Lung (tissue), 12 donors: ENCODE measurements around the gene GPR34. TPM values are rescaled to one million over a fixed set of nuclear protein-coding genes. Genes with fewer than 3 reads are reported as not detected.

ENCODE experiments used
- ATAC-seq: fragments of 200-7000 bp; cut with Tn5 transposase; one replicate; pipeline ENCODE4 v1.9.1; 2020; ENCODE audit warnings: moderate number of reproducible peaks; ENCODE audit not compliant: insufficient read depth, low FRiP score
- DNase-seq, 3 donors: peaks; one replicate each; pipeline ENCODE4 v3.0.0-alpha.2; 2013 to 2017
- H3K27ac ChIP-seq, 2 donors: one replicate each; pipeline ENCODE4 v1.5.1; 2013; ENCODE audit warnings: mild to moderate bottlenecking in 2 of 2, moderate library complexity in 2 of 2, control low read depth in 1 of 2, inconsistent platforms in 1 of 2, low read depth in 1 of 2, low read length in 1 of 2
- H3K27me3 ChIP-seq, 3 donors: one replicate each; pipeline ENCODE4 v1.5.1; 2013; ENCODE audit warnings: low read length in 2 of 3; ENCODE audit not compliant: control insufficient read depth in 3 of 3, insufficient read depth in 3 of 3
- H3K36me3 ChIP-seq, 4 donors: one replicate each; pipeline ENCODE4 v1.5.1; 2013; ENCODE audit warnings: low read length in 4 of 4, mild to moderate bottlenecking in 1 of 4, moderate library complexity in 1 of 4; ENCODE audit not compliant: control insufficient read depth in 4 of 4, insufficient read depth in 4 of 4
- H3K4me1 ChIP-seq, 5 donors: one replicate each; pipeline ENCODE4 v1.5.1; 2013; ENCODE audit warnings: low read length in 5 of 5, mild to moderate bottlenecking in 2 of 5, moderate library complexity in 1 of 5; ENCODE audit not compliant: control insufficient read depth in 5 of 5, insufficient read depth in 5 of 5
- H3K4me3 ChIP-seq: one replicate; pipeline ENCODE4 v1.5.1; 2013; ENCODE audit warnings: mild to moderate bottlenecking, control low read depth, moderate library complexity
- H3K9ac ChIP-seq, 2 donors: one replicate each; pipeline ENCODE4 v1.5.1; 2013; ENCODE audit warnings: low read length in 2 of 2, control low read depth in 1 of 2; ENCODE audit not compliant: insufficient read depth in 1 of 2
- H3K9me3 ChIP-seq, 4 donors: one replicate each; pipeline ENCODE4 v1.5.1; 2013; ENCODE audit warnings: low read length in 3 of 4, mild to moderate bottlenecking in 1 of 4, moderate library complexity in 1 of 4; ENCODE audit not compliant: control insufficient read depth in 4 of 4, insufficient read depth in 3 of 4
- WGBS, 2 donors: extraction: QIAGEN DNeasy Blood & Tissue Kit; methylation state at CpG; one replicate each; pipeline ENCODE4 v1.1.7; 2013; 5-methylcytosine and 5-hydroxymethylcytosine counted together
- polyA plus RNA-seq, 2 donors: library from polyadenylated mRNA; stranded (reverse); fragments of 200-250 nt; gene quantifications; one replicate each; pipeline ENCODE4 v1.2.1, GENCODE V29; 2013
- total RNA-seq, 2 donors: library from RNA; depleted of rRNA in 1 of 2; stranded (reverse); fragments of >200 nt in 1 of 2; gene quantifications; one replicate each; pipeline ENCODE4 v1.2.1, GENCODE V29; 2014 to 2021
- TF ChIP-seq, protein P1 (sequence below): IDR thresholded peaks from 2 replicates; pipeline ENCODE4 v1.5.1; 2012; ENCODE audit warnings: mild to moderate bottlenecking; ENCODE audit errors: control extremely low read depth, extremely low read depth
- donor health status: control.
- donor health status: control.
- donor health status: Bipolar disorder and iron deficiency.
- donor health status: healthy.
- donor health status: DM: yes; HTN: yes; CAD: no.

The GPR34 gene
- total and polyA plus RNA-seq, 4 donors: 4.3 to 9.8 (median 5.3) TPM

DNA sequence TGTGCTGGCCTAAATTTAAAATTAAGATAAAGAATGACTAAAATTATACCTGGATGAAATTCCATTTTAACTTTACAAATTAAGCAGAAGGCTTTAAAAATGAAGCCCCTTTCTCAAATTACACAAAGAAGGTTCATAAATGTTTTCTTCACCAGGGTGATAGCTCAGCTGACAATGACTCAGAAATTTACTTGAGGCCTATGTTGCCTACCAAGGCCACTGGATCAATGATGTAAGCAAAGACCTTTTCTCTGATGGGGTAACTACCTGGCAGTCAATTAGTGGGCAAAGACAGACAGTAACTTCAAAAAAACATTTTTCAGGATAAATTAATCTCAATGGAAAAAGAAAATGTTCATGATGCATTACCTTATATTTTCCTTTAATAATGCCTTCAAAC lies 23.9 kb upstream of the GPR34 start:
- no peaks in the 10 kb centered on the region for H3K9me3 ChIP-seq
- ATAC-seq: no peak
- no peak for DNase-seq
- H3K9ac ChIP-seq: no peak overlapping the region
- H3K36me3 ChIP-seq: peaks cover 0 to 3% (median under 1%) of the 10 kb centered on the region in 4 donors
- TF ChIP-seq, protein P1, sequence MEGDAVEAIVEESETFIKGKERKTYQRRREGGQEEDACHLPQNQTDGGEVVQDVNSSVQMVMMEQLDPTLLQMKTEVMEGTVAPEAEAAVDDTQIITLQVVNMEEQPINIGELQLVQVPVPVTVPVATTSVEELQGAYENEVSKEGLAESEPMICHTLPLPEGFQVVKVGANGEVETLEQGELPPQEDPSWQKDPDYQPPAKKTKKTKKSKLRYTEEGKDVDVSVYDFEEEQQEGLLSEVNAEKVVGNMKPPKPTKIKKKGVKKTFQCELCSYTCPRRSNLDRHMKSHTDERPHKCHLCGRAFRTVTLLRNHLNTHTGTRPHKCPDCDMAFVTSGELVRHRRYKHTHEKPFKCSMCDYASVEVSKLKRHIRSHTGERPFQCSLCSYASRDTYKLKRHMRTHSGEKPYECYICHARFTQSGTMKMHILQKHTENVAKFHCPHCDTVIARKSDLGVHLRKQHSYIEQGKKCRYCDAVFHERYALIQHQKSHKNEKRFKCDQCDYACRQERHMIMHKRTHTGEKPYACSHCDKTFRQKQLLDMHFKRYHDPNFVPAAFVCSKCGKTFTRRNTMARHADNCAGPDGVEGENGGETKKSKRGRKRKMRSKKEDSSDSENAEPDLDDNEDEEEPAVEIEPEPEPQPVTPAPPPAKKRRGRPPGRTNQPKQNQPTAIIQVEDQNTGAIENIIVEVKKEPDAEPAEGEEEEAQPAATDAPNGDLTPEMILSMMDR: no peak
- H3K27me3 ChIP-seq: peaks cover 0 to 37% (median 20%) of the 10 kb centered on the region in 3 donors
- no peak overlapping the region for H3K27ac ChIP-seq
- H3K4me3 ChIP-seq: no peak overlapping the region
- peaks cover 0 to 4% (median 0%) of the 10 kb centered on the region in 5 donors for H3K4me1 ChIP-seq

DNA sequence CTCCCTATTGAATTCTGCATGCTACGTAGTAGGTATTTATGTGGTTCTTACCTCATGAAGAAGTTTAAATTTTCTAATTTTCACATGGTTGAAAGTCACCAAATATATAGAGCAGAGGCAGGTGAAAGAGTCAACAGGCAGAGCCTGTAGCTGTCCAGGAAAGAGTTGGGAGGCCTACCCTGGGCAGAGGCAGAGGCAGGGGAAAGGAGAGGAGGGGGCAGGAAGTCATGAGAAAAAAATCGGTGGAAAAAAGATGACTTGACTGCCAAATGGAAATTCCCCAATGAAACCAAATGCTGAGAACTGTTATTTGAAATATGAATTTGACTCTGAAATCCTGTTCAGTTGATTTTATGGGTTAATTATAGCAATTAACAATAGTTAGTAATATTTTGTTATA lies 23.1 kb upstream of the GPR34 start:
- WGBS, 2 donors: 48 to 68% methylated on average over 2 of the region's 2 CpGs
- Histone ChIP-seq H3K9ac (no peak overlapping the region), H3K9me3 (no peaks in the 10 kb centered on the region), H3K36me3 (no peaks in the 10 kb centered on the region), H3K27me3 (peaks cover 0 to 34% (median 17%) of the 10 kb centered on the region in 3 donors), H3K4me3 (no peak overlapping the region), H3K27ac (no peak overlapping the region), H3K4me1 (peaks cover 0 to 4% (median 0%) of the 10 kb centered on the region in 5 donors)
- TF ChIP-seq, protein P1: no peak
- DNase-seq (no peak), ATAC-seq (no peak)

DNA sequence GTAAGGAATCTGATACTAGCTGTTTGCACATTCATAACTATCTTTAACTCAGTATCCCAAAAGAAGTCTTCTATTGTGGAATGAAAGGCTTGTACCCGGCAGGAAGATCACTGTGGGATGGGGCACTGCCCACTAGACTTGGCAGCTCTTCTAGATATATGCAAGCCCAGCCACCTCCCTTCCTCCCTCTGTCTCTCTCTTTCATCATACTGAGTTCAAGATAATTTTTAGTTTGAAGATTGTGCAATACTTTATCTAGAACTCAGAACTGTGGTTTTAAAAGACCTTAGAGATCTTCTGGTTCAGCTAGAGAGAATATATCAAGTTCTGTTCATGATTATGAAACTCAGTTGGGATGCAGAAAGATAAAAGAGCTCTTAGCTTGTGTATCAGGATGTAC lies 22.5 kb upstream of the GPR34 start:
- WGBS, 2 donors: 0 to 35% methylated on average over 1 of the region's 1 CpG
- no peak for ATAC-seq
- TF ChIP-seq, protein P1: no peak

DNA sequence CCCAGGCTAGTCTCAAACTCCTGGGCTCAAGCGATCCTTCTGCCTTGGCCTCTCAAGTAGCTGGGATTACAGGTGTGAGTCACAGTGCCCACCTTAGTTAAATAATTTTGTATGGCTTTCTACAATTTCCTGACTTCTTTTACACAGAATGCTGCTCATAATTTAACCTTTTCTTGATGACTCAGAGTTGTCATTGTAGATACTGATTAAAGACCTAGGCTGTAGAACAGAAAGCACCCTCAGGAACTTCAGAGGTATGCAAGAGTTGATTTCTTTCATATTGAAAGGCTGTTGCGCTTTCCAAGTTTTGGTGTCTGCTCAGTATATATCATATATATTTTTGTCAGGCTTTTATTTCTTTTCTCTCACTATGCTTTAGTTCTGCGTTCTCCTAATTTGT lies 21.1 kb upstream of the GPR34 start:
- Histone ChIP-seq H3K9me3 (no peaks in the 10 kb centered on the region), H3K4me3 (no peak overlapping the region), H3K27ac (no peak overlapping the region), H3K36me3 (no peaks in the 10 kb centered on the region), H3K9ac (no peak overlapping the region), H3K27me3 (peaks cover 0 to 26% (median 15%) of the 10 kb centered on the region in 3 donors), H3K4me1 (peaks cover 0 to 4% (median 0%) of the 10 kb centered on the region in 5 donors)
- TF ChIP-seq, protein P1: no peak
- DNase-seq (no peak), ATAC-seq (no peak)
- WGBS, 2 donors: 89 to 95% methylated on average over 3 of the region's 3 CpGs

More for the DNA sequence above, 22.5 kb upstream of the GPR34 start:
- peaks cover 0 to 4% (median 0%) of the 10 kb centered on the region in 5 donors for H3K4me1 ChIP-seq
- H3K9ac ChIP-seq: no peak overlapping the region
- H3K27ac ChIP-seq: no peak overlapping the region
- H3K36me3 ChIP-seq: no peaks in the 10 kb centered on the region
- peaks cover 0 to 30% (median 15%) of the 10 kb centered on the region in 3 donors for H3K27me3 ChIP-seq
- DNase-seq: no peak
- H3K9me3 ChIP-seq: no peaks in the 10 kb centered on the region
- no peak overlapping the region for H3K4me3 ChIP-seq
